Panc1 (cell line): ENCODE measurements around the gene CRYAB.

Source experiments
- TF ChIP-seq, protein P1 (sequence below): fragments of 450-650 bp; IDR thresholded peaks from 2 replicates; pipeline ENCODE4 v1.5.1; 2017; ENCODE audit warnings: mild to moderate bottlenecking
- TF ChIP-seq, protein P2 (sequence below), 2 experiments: IDR thresholded peaks; 2 replicates each; pipeline ENCODE4 v1.6.1; 2011 to 2012; ENCODE audit warnings: low read depth in 2 of 2, control low read depth in 1 of 2, low read length in 1 of 2, mild to moderate bottlenecking in 1 of 2, moderate library complexity in 1 of 2; ENCODE audit not compliant: insufficient read depth in 1 of 2

DNA sequence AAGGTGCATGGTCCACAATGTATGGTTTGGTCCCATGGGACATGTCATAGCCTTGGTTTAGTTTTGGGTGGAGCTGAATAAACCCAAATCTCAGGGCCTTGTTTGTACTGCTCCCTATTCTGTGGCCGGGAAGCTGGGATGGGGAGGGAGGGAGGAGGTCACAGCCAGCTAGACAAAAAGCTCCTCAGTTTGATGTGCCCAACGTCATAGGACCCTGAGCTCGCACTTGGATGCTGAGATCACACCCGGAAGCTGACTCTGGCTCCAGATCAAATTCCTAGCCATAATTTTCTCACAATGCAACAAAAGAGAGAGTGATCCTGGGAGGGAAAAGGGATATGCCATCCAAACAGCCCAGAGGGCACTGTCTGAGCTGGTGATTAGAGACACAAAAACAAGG, 2.4 kb upstream of the CRYAB start:
- TF ChIP-seq, protein P1, sequence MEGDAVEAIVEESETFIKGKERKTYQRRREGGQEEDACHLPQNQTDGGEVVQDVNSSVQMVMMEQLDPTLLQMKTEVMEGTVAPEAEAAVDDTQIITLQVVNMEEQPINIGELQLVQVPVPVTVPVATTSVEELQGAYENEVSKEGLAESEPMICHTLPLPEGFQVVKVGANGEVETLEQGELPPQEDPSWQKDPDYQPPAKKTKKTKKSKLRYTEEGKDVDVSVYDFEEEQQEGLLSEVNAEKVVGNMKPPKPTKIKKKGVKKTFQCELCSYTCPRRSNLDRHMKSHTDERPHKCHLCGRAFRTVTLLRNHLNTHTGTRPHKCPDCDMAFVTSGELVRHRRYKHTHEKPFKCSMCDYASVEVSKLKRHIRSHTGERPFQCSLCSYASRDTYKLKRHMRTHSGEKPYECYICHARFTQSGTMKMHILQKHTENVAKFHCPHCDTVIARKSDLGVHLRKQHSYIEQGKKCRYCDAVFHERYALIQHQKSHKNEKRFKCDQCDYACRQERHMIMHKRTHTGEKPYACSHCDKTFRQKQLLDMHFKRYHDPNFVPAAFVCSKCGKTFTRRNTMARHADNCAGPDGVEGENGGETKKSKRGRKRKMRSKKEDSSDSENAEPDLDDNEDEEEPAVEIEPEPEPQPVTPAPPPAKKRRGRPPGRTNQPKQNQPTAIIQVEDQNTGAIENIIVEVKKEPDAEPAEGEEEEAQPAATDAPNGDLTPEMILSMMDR: no peak
- TF ChIP-seq, protein P2, sequence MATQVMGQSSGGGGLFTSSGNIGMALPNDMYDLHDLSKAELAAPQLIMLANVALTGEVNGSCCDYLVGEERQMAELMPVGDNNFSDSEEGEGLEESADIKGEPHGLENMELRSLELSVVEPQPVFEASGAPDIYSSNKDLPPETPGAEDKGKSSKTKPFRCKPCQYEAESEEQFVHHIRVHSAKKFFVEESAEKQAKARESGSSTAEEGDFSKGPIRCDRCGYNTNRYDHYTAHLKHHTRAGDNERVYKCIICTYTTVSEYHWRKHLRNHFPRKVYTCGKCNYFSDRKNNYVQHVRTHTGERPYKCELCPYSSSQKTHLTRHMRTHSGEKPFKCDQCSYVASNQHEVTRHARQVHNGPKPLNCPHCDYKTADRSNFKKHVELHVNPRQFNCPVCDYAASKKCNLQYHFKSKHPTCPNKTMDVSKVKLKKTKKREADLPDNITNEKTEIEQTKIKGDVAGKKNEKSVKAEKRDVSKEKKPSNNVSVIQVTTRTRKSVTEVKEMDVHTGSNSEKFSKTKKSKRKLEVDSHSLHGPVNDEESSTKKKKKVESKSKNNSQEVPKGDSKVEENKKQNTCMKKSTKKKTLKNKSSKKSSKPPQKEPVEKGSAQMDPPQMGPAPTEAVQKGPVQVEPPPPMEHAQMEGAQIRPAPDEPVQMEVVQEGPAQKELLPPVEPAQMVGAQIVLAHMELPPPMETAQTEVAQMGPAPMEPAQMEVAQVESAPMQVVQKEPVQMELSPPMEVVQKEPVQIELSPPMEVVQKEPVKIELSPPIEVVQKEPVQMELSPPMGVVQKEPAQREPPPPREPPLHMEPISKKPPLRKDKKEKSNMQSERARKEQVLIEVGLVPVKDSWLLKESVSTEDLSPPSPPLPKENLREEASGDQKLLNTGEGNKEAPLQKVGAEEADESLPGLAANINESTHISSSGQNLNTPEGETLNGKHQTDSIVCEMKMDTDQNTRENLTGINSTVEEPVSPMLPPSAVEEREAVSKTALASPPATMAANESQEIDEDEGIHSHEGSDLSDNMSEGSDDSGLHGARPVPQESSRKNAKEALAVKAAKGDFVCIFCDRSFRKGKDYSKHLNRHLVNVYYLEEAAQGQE (IDR thresholded peaks at IDR 0.05; ENCODE audit: insufficient read depth in 1 of 2, low read depth in 2 of 2, low read length in 1 of 2): no peak
